HT-29 (cell line): ENCODE data around the gene PRSS1. TPM values are rescaled to one million over a fixed set of nuclear protein-coding genes. Genes with fewer than 3 reads are reported as not detected.
"Not testable (repeated sequence)": the region's sequence is repeated elsewhere in the genome, so short reads cannot be mapped to it uniquely, and the experiment has no call there.

Source experiments
- DNase-seq: peaks from one replicate; pipeline ENCODE4 v3.0.0-alpha.2; 2015; ENCODE audit warnings: low spot score
- total RNA-seq: library from RNA; depleted of rRNA; stranded (reverse); fragments of >200 nt; shearing (Covaris generic); gene quantifications from 2 replicates; pipeline ENCODE4 v1.2.3, GENCODE V29; 2014

The PRSS1 gene
- total RNA-seq, 1 experiment from 2014 or later, result 3.2 TPM

DNA sequence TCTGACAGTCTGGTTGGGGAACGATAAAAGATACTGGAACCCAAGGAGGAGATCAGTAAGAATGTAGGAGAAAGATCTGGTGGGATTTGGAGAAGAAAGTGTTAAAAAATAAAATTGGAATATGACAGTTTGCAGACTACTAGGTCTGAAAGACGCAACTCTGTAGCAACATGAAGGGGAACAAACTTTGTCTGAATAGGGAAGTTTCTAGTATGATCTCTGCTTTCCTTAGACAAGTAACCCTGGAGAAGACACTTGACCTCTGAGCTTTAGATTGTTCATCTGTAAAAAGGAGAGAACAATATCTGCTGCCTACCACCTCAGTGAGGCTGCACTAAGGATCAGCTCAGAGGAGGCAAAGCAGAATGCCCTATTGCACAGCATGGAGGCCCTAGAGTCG is 3.0 kb upstream of the PRSS1 start:
- DNase-seq, result no peak

DNA sequence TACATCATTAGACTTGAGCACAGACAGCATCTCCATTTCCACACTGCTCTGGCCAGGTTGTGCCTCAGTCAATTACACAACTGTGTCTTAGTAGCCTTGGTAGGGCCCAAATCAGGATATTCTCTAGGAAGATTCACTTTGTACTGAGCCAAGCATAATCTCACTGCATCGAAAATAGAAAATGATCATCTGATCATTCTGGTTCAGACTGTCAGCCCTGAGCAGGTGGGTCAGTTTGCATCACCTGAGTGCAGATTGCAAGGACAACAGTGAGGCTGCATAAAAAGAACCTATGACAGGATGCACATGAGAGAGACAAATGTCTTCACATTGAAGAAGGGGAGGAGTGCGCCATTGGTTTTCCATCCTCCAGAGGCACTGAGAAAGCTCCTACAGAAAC is 862 bp upstream of the PRSS1 start:
- not testable (repeated sequence) for DNase-seq

DNA sequence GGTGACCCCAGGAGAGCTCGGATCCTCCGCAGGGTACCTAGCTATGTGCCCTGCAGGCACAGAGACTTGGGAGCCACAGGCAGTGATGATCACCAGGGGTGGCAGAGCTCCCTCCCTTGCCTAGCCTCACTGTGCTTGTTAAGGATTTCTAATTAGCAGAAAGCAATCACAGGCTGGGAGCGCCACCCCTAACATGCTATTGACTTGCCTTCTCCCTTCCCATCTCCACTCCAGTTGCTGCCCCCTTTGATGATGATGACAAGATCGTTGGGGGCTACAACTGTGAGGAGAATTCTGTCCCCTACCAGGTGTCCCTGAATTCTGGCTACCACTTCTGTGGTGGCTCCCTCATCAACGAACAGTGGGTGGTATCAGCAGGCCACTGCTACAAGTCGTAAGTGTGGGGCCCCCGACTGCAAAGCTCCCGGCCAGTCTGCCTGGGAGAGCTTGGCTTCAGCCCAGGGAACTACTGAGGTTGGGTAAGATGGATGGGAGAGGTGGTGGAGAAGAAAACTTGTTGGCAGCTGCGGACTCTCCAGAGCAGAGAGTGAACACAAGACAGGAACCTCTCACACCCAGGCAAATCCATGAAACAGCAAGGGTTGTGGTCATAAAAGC is 1.2 kb downstream of the PRSS1 start:
- DNase-seq, result no peak

GRCh38 chr7:142751526-142752175 is 2.4 kb downstream of the PRSS1 start:
- not testable (repeated sequence) for DNase-seq

DNA sequence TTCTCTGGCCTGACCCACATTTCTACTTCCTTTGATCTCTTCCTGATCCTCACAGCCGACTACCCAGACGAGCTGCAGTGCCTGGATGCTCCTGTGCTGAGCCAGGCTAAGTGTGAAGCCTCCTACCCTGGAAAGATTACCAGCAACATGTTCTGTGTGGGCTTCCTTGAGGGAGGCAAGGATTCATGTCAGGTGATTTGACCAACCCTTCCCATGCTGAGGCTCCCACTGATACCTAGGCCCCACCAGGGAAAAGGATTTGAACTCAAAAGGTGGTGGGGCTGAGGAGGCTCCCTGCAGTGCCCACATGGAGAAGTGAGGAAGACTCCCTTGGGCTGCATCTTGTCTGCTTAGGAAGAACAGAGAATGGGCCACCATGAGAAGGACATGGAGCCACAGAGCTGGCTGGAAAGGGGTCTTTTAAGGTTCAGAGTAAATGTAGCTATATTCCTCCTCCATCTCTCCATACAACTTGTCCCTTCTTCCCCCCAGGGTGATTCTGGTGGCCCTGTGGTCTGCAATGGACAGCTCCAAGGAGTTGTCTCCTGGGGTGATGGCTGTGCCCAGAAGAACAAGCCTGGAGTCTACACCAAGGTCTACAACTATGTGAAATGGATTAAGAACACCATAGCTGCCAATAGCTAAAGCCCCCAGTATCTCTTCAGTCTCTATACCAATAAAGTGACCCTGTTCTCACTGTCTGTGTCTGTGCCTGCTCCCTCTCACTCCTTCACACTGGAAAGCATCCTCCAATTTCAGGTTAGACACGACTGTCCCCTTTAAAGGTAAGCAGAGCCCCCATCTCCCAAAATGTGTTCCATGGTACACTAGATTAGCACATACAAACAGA is 3.3 kb downstream of the PRSS1 start:
- no peak for DNase-seq

DNA sequence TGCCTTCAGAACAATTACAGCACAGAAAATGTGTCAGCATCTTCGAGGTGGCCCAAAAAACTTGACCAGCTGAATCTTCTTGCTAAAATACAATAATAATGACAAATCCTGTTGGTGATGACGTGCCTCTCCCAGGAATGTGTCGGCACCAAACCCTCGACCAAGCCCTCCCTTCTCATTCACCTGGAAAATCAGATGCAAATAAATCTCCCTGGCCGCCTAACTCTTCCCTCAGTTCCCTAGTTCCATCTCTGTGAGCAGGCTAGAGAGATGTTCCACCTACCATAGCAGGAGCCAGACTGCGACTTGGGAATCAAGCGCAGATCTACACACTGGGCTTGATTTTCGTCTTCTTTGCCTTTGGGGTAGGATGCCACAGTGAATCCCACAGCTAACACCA is 4.1 kb downstream of the PRSS1 start:
- no peak for DNase-seq

GRCh38 chr7:142753925-142754491 is 4.7 kb downstream of the PRSS1 start:
- DNase-seq, result not testable (repeated sequence)

GRCh38 chr7:142754681-142755575 is 5.7 kb downstream of the PRSS1 start:
- DNase-seq, result no peak

GRCh38 chr7:142758312-142758711 is 9.0 kb downstream of the PRSS1 start:
- not testable (repeated sequence) for DNase-seq

DNA sequence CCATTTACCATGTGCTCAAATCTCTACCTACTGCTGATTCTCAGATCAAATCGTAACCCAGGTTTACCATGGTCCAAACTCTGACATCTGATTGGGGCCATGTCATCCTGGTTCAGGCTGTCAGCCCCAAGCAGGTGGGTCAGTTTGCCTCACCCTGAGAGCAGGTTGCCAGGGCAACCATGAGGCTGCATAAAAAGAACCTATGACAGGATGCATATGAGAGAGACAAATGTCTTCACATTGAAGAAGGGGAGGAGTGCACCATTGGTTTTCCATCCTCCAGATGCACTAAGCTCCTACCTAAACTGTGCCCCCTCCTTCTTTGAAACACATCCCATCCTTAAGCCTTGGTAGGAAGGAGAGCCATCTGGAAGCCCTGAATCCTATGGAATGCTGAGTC is 10.2 kb downstream of the PRSS1 start:
- no peak for DNase-seq

GRCh38 chr7:142760071-142760642 is 10.9 kb downstream of the PRSS1 start:
- no peak for DNase-seq

DNA sequence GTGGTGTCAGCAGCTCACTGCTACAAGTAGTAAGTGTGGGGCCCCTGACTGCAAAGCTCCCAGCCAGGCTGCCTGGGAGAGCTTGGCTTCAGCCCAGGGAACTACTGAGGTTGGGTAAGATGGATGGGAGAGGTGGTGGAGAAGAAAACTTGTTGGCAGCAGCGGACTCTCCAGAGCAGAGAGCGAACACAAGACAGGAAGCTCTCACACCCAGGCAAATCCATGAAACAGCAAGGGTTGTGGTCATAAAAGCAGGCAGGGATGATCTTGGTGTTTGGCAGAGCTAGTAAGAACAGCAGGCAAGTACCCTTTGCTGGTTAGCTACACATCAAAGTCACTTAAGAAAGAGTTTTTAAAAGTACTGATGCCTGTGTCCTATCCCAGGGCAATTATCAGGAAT is 12.3 kb downstream of the PRSS1 start:
- not testable (repeated sequence) for DNase-seq

DNA sequence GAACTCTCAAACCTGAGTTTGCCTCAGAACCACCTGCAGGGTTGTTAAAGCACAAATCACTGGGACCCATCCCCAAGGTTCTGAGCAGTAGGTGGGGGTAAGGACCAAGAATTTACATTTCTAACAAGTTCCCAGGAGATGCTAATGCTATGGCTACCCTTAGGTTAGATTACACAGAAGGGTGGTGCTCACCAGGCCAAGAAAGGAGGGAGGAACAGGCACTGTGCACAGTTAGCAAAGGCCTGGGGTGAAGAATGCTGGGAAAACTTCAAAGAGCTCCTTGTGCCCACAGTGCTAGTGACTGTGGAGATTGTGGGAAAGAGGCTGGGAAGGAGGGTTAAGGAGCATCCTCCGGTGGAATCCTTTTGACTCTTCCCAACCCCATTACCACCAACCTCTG is 12.8 kb downstream of the PRSS1 start:
- DNase-seq, result no peak

DNA sequence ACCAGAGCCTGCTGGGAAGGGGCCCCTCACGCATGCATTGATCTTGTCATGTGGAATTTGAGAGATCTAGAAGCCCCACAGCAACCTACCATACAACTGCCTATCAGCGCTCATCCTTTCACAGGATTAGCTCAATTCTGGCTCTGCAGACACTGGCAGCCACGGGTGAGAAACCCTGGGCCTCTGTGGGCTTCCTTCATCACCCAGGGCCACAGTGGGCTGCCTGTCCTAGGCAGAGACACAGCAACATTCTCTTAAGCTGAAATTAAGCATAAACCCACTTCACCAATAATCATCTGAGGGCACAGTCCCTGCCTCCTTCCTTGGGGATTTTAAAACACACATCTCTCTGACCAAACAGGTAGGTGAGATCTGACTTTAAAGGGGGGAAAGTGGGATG is 18.2 kb downstream of the PRSS1 start:
- DNase-seq, result no peak

DNA sequence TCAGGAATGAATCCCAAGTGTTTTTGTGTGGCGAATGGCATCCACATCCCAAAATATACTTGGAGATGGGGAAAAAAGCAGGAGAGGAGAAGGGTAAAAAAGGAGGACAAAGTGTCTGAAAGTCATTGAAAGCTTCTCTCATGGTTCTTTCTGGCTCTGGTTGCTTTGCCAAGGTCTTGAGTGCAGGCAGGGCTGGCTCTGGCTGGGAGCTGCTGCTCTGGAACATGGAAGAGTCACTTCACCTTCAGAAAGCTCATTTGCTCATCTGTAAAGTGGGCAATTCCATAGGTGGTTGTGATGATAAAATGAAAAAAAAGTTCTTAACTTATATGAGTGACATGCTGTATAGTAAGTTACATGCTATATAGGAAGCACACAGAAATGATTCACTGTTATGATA is 18.6 kb downstream of the PRSS1 start:
- no peak for DNase-seq

DNA sequence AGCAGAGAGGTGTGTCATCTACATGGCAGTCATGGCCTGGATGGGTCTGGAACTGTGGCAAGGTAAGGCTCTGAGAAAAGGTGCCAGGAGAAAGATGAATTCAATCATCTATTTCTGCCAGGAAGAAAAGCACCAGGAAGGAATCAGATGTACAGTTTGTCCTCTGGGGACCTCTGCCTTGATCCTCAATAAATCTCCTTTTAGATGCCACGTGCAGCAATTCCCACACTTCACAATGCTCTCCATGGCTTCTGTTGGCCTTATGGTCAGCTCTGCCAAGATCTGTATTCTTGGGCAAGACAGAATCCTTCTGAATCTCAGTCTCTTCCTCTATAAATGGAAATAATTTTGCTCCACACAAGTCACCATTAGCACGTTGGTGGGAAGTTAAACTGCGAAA is 19.6 kb downstream of the PRSS1 start:
- DNase-seq, result not testable (repeated sequence)

- no peak for DNase-seq
Observed at GRCh38 chr7:142770661-142771352, 21.5 kb downstream of the PRSS1 start, which contains the start of gene PRSS2. Gene PRSS2, plus strand, starts transcription at chr7:142770970. Its CDS starts 13 bp downstream, at chr7:142770983.

- no peak for DNase-seq
Observed at GRCh38 chr7:142771353-142771723, 22.1 kb downstream of the PRSS1 start.

GRCh38 chr7:142772051-142772450 is 22.8 kb downstream of the PRSS1 start:
- no peak for DNase-seq

- DNase-seq, result no peak
Observed at GRCh38 chr7:142772673-142773072, 23.4 kb downstream of the PRSS1 start.
